ENCODE data around the gene SLC5A11.

DNA sequence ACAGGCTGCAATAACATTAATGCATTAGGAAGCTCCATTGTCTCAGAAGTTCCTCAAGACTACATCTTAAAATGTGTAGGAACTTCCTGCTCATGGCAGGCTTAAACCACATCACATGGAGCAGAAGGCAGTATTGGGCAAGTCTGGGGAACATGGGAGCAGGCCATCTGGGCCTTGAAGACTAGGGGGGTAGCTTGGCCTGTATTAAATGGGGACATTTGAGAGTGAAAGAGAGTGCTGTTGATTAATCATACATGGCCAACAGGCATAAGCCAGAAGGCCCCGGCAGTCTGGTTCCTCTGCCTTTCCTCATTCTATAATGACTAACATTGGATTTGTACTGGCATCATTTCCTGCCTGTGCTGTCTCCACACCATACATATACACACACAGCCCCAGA lies 25.2 kb upstream of the SLC5A11 start:
- TF ChIP-seq, protein P1, sequence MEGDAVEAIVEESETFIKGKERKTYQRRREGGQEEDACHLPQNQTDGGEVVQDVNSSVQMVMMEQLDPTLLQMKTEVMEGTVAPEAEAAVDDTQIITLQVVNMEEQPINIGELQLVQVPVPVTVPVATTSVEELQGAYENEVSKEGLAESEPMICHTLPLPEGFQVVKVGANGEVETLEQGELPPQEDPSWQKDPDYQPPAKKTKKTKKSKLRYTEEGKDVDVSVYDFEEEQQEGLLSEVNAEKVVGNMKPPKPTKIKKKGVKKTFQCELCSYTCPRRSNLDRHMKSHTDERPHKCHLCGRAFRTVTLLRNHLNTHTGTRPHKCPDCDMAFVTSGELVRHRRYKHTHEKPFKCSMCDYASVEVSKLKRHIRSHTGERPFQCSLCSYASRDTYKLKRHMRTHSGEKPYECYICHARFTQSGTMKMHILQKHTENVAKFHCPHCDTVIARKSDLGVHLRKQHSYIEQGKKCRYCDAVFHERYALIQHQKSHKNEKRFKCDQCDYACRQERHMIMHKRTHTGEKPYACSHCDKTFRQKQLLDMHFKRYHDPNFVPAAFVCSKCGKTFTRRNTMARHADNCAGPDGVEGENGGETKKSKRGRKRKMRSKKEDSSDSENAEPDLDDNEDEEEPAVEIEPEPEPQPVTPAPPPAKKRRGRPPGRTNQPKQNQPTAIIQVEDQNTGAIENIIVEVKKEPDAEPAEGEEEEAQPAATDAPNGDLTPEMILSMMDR (conservative IDR thresholded peaks at IDR 0.05) = no peak
- TF ChIP-seq EZH2 (IDR thresholded peaks at IDR 0.05; ENCODE audit: low read depth) = no peak
